A549 (cell line): ENCODE data around the gene OR11H7. TPM values are rescaled to one million over a fixed set of nuclear protein-coding genes. Genes with fewer than 3 reads are reported as not detected.

Source experiments
- ATAC-seq, 2 experiments: fragments of 200-7000 bp in 1 of 2; fragments of >200 bp in 1 of 2; cut with Nextera tagmentation in 1 of 2; cut with Tn5 transposase in 1 of 2; 3 replicates each; pipeline versions ENCODE4 v1.8.0 to v1.9.1; 2018 to 2020; ENCODE audit warnings: mild to moderate bottlenecking in 1 of 2, moderate library complexity in 1 of 2
- CTCF ChIA-PET: fragments of 300-600 bp; sonication (Branson Sonifier 250); formaldehyde crosslinking; extraction: SDS; loops from one replicate; lab custom pipeline; 2021; ENCODE audit warnings: antibody characterized with exemption, inconsistent platforms; lab: Yijun Ruan, JAX
- POLR2A ChIA-PET: fragments of 350-600 bp; formaldehyde crosslinking; extraction: SDS; loops from one replicate; lab custom pipeline; 2021; ENCODE audit warnings: antibody characterized with exemption, inconsistent platforms; lab: Yijun Ruan, JAX
- DNase-seq, 2 experiments: peaks; one replicate each; pipeline versions ENCODE4 v3.0.0 to v3.0.0-alpha.2; 2011 to 2016; ENCODE audit warnings: low read depth in 1 of 2, low spot score in 1 of 2
- FAIRE-seq: peaks from 2 replicates; lab custom pipeline; 2011; peaks lifted over from hg19 to GRCh38; lab: Jason Lieb, UNC
- H3K27ac ChIP-seq, 2 experiments: fragments of >200 bp; sonication (Bioruptor Twin); formaldehyde crosslinking; 3 replicates each; pipeline ENCODE4 v1.5.1; 2016 to 2017
- H3K4me1 ChIP-seq: fragments of >200 bp; sonication (Bioruptor Twin); formaldehyde crosslinking; 3 replicates; pipeline ENCODE4 v1.6.1; 2016
- H3K4me2 ChIP-seq: fragments of >200 bp; sonication (Bioruptor Twin); formaldehyde crosslinking; 3 replicates; pipeline ENCODE4 v1.6.1; 2016
- H3K4me3 ChIP-seq: fragments of >200 bp; sonication (Bioruptor Twin); formaldehyde crosslinking; 3 replicates; pipeline ENCODE4 v1.5.1; 2016
- H3K9me3 ChIP-seq: fragments of >200 bp; sonication (Bioruptor Twin); formaldehyde crosslinking; 3 replicates; pipeline ENCODE4 v1.6.1; 2016
- BCL3 ChIP-seq: fragments of >200 bp; sonication (Bioruptor Twin); formaldehyde crosslinking; IDR thresholded peaks from 3 replicates; pipeline ENCODE4 v1.6.1; 2016
- BHLHE40 ChIP-seq: IDR thresholded peaks from 2 replicates; pipeline ENCODE4 v1.6.1; 2012; ENCODE audit warnings: low read depth, low read length, inconsistent platforms
- CBX8 ChIP-seq: fragments of 200-600 bp; sonication (generic); IDR thresholded peaks from 2 replicates; pipeline ENCODE4 v1.6.1; 2016
- CEBPB ChIP-seq, 2 experiments: fragments of >200 bp in 1 of 2; sonication (Bioruptor Twin) in 1 of 2; formaldehyde crosslinking in 1 of 2; IDR thresholded peaks; 2 replicates each; pipeline ENCODE4 v1.6.1; 2012 to 2016
- CHD4 ChIP-seq: fragments of 200-600 bp; sonication (generic); IDR thresholded peaks from 2 replicates; pipeline ENCODE4 v1.6.1; 2016; ENCODE audit warnings: antibody characterized with exemption, mild to moderate bottlenecking, borderline replicate concordance
- CTCF ChIP-seq: fragments of >200 bp; sonication (Bioruptor Twin); formaldehyde crosslinking; IDR thresholded peaks from 3 replicates; pipeline ENCODE4 v1.5.1; 2016
- EHF ChIP-seq: fragments of 250-450 bp; sonication (Bioruptor Pico); IDR thresholded peaks from 2 replicates; pipeline ENCODE4 v1.5.0; 2020; ENCODE audit warnings: mild to moderate bottlenecking
- EHMT2 ChIP-seq: fragments of 200-600 bp; sonication (generic); IDR thresholded peaks from 2 replicates; pipeline ENCODE4 v1.6.1; 2016; ENCODE audit warnings: antibody characterized with exemption, low read depth, mild to moderate bottlenecking, moderate library complexity
- GATA3 ChIP-seq: IDR thresholded peaks from 2 replicates; pipeline ENCODE4 v1.6.1; 2012; ENCODE audit warnings: borderline replicate concordance
- HEYL ChIP-seq: fragments of 250-450 bp; sonication (Bioruptor Pico); IDR thresholded peaks from 2 replicates; pipeline ENCODE4 v1.8.0; 2021; ENCODE audit warnings: mild to moderate bottlenecking, moderate library complexity
- HOXA7 ChIP-seq: fragments of 250-450 bp; sonication (Bioruptor Pico); IDR thresholded peaks from 2 replicates; pipeline ENCODE4 v1.5.0; 2020; ENCODE audit warnings: mild to moderate bottlenecking, moderate library complexity
- HOXB13 ChIP-seq: fragments of 250-450 bp; sonication (Bioruptor Pico); IDR thresholded peaks from 2 replicates; pipeline ENCODE4 v1.5.0; 2020; ENCODE audit warnings: low read depth, mild to moderate bottlenecking, moderate library complexity
- JUN ChIP-seq, 2 experiments: fragments of >200 bp; sonication (Bioruptor Twin); formaldehyde crosslinking; IDR thresholded peaks; 2 replicates in 1 of 2; 3 replicates in 1 of 2; pipeline ENCODE4 v1.6.1; 2016 to 2017
- MAFK ChIP-seq: fragments of 450-650 bp; IDR thresholded peaks from 2 replicates; pipeline ENCODE4 v1.6.1; 2014; ENCODE audit not compliant: partially characterized antibody
- MAZ ChIP-seq: fragments of 150-350 bp; IDR thresholded peaks from 2 replicates; pipeline ENCODE4 v1.6.1; 2014; ENCODE audit warnings: antibody characterized with exemption, low read depth, low read length, borderline replicate concordance
- NPAS2 ChIP-seq: fragments of 250-450 bp; sonication (Bioruptor Pico); IDR thresholded peaks from 2 replicates; pipeline ENCODE4 v1.8.0; 2022; ENCODE audit warnings: mild to moderate bottlenecking, moderate library complexity, borderline replicate concordance
- POLR2AphosphoS2 ChIP-seq: conservative IDR thresholded peaks from 2 replicates; pipeline ENCODE4 v1.6.1; 2012; ENCODE audit warnings: low read length, improper control_type of control experiment, inconsistent platforms
- RAD21 ChIP-seq, 2 experiments: fragments of >200 bp in 1 of 2; sonication (Bioruptor Twin) in 1 of 2; formaldehyde crosslinking in 1 of 2; IDR thresholded peaks in 1 of 2; conservative IDR thresholded peaks in 1 of 2; 2 replicates in 1 of 2; 3 replicates in 1 of 2; pipeline ENCODE4 v1.6.1; 2012 to 2018; ENCODE audit warnings: inconsistent platforms in 1 of 2
- RCOR1 ChIP-seq: fragments of 150-350 bp; IDR thresholded peaks from 2 replicates; pipeline ENCODE4 v1.6.1; 2014; ENCODE audit warnings: antibody characterized with exemption, low read length, low read depth
- RFX5 ChIP-seq: fragments of 450-650 bp; IDR thresholded peaks from 2 replicates; pipeline ENCODE4 v1.7.1; 2014; ENCODE audit warnings: antibody characterized with exemption, mild to moderate bottlenecking, moderate library complexity
- RNF2 ChIP-seq: fragments of 200-600 bp; sonication (generic); IDR thresholded peaks from 2 replicates; pipeline ENCODE4 v1.6.1; 2016; ENCODE audit warnings: low read depth, mild to moderate bottlenecking, antibody characterized with exemption, moderate library complexity, borderline replicate concordance
- SMC3 ChIP-seq: fragments of >200 bp; sonication (Bioruptor Twin); formaldehyde crosslinking; IDR thresholded peaks from 3 replicates; pipeline ENCODE4 v1.6.1; 2018; ENCODE audit warnings: inconsistent platforms
- TP53 ChIP-seq: fragments of 250-450 bp; sonication (Bioruptor Pico); IDR thresholded peaks from 2 replicates; pipeline ENCODE4 v1.5.0; 2021; ENCODE audit warnings: mild to moderate bottlenecking, moderate library complexity
- USF2 ChIP-seq: fragments of 450-650 bp; IDR thresholded peaks from 2 replicates; pipeline ENCODE4 v1.6.1; 2014; ENCODE audit warnings: antibody characterized with exemption
- ZNF302 ChIP-seq: fragments of 250-450 bp; sonication (Bioruptor Pico); IDR thresholded peaks from 2 replicates; pipeline ENCODE4 v1.9.0; 2021; ENCODE audit warnings: inconsistent platforms, mild to moderate bottlenecking, moderate library complexity
- WGBS: methylation state at CpG from one replicate; pipeline ENCODE4 v1.1.6; 2017; ENCODE audit errors: missing lambda C conversion rate; 5-methylcytosine and 5-hydroxymethylcytosine counted together
- polyA plus RNA-seq, 4 experiments: library from polyadenylated mRNA; depleted of rRNA in 3 of 4; stranded (reverse); fragments of >200 nt; fragmentation: RNase III in 1 of 4; extraction: RNeasy Plus Mini Kit Qiagen cat#74134 plus additional on column Dnase treatment in 1 of 4; gene quantifications; 2 replicates in 3 of 4; 3 replicates in 1 of 4; pipeline ENCODE4 v1.2.3, GENCODE V29; 2011 to 2017
- TF ChIP-seq, protein P1 (sequence below): fragments of 150-350 bp; IDR thresholded peaks from 2 replicates; pipeline ENCODE4 v1.6.1; 2014; ENCODE audit warnings: low read depth, mild to moderate bottlenecking, low read length
- TF ChIP-seq, protein P2 (sequence below): fragments of 250-450 bp; sonication (Bioruptor Pico); IDR thresholded peaks from 2 replicates; pipeline ENCODE4 v1.5.0; 2020; ENCODE audit warnings: low read depth, mild to moderate bottlenecking, moderate library complexity

OR11H7 gene
- polyA plus RNA-seq, 2 of the 4 experiments (the other 2 are of a cell fraction), result not detected

GRCh38 chr14:20180486-20180885 is 48.3 kb upstream of the OR11H7 start:
- Histone ChIP-seq H3K4me1 (no peaks in the 10 kb centered on the region), H3K4me3 (no peak overlapping the region), H3K4me2 (no peak overlapping the region), H3K27ac (no peak overlapping the region), H3K9me3 (no peaks in the 10 kb centered on the region)
- WGBS, result 3% methylated on average over 2 of the region's 2 CpGs
- no peak for TF ChIP-seq RAD21 (conservative IDR thresholded peaks at IDR 0.05 in 1 of 2, IDR thresholded peaks at IDR 0.05 in 1 of 2)
- TF ChIP-seq RFX5, result no peak
- TF ChIP-seq CHD4, result no peak
- TF ChIP-seq, protein P1, sequence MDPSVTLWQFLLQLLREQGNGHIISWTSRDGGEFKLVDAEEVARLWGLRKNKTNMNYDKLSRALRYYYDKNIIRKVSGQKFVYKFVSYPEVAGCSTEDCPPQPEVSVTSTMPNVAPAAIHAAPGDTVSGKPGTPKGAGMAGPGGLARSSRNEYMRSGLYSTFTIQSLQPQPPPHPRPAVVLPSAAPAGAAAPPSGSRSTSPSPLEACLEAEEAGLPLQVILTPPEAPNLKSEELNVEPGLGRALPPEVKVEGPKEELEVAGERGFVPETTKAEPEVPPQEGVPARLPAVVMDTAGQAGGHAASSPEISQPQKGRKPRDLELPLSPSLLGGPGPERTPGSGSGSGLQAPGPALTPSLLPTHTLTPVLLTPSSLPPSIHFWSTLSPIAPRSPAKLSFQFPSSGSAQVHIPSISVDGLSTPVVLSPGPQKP, result no peak
- no peak for TF ChIP-seq BCL3
- TF ChIP-seq HOXA7 (CRISPR knock-in tag), result no peak
- no peak for TF ChIP-seq HOXB13 (CRISPR knock-in tag)
- TF ChIP-seq MAZ, result no peak
- no peak for TF ChIP-seq ZNF302 (CRISPR knock-in tag)
- no peak for TF ChIP-seq SMC3
- TF ChIP-seq, protein P2, sequence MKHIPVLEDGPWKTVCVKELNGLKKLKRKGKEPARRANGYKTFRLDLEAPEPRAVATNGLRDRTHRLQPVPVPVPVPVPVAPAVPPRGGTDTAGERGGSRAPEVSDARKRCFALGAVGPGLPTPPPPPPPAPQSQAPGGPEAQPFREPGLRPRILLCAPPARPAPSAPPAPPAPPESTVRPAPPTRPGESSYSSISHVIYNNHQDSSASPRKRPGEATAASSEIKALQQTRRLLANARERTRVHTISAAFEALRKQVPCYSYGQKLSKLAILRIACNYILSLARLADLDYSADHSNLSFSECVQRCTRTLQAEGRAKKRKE (CRISPR knock-in tag), result no peak
- CTCF ChIA-PET, result no interaction called here
- FAIRE-seq (no peak), DNase-seq (no peak), ATAC-seq (no peak)
- POLR2A ChIA-PET, result no interaction called here

DNA sequence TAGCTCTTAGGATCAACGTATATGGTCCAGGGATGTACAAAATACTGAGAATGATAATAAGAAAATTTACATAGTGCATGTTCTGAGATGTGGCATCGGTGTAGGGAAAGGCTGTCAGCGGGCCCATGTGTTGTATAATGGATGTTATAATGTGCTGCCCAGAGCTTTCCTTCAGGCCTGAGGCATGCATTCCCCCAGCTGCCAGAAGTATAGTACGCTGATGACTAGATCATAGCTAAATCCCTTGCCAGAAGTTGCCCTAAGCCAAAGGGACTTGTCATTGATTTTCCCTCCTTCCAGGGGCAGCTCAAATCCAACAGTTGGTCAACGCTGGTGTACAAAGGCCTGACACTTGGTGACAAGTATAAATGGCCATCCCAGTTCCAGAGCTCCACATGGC is 44.6 kb upstream of the OR11H7 start:
- Histone ChIP-seq H3K4me2 (no peak overlapping the region), H3K9me3 (no peaks in the 10 kb centered on the region), H3K4me3 (no peak overlapping the region), H3K27ac (no peak overlapping the region), H3K4me1 (no peaks in the 10 kb centered on the region)
- TF ChIP-seq EHMT2 (no peak), GATA3 (no peak), MAFK (no peak), RNF2 (no peak), USF2 (no peak), CEBPB (IDR thresholded peaks at IDR 0.05) (no peak), JUN (IDR thresholded peaks at IDR 0.05) (no peak)
- TF ChIP-seq, protein P2 (CRISPR knock-in tag), result no peak
- FAIRE-seq, result no peak
- no peak for DNase-seq
- no peak for ATAC-seq
- ChIA-PET POLR2A (no interaction called here), CTCF (interaction anchor here (0.7 kb wide), 1 partner anchor 22 kb away, joined by 3 read pairs; no protein-coding TSS in a partner anchor)
- 29% methylated on average over 5 of the region's 5 CpGs for WGBS

GRCh38 chr14:20190596-20190995 is 38.2 kb upstream of the OR11H7 start, which contains the start of gene OR11G2:
TSS of gene OR11G2 (plus strand) at chr14:20190896. CDS start at chr14:20197438, 6,542 bp downstream.
- CTCF ChIA-PET, result no interaction called here
- Histone ChIP-seq H3K9me3 (no peaks in the 10 kb centered on the region), H3K27ac (no peak within 1 kb of the TSS), H3K4me2 (no peak within 1 kb of the TSS), H3K4me3 (no peak within 1 kb of the TSS), H3K4me1 (no peaks in the 10 kb centered on the region)
- FAIRE-seq (no peak), ATAC-seq (no peak), DNase-seq (no peak)
- POLR2A ChIA-PET, result no interaction called here
- 0% methylated on average over 1 of the region's 1 CpG for WGBS
- TF ChIP-seq MAFK (no peak), RCOR1 (no peak), CBX8 (no peak), EHF (no peak), NPAS2 (CRISPR knock-in tag) (no peak), BHLHE40 (no peak), RNF2 (no peak), HEYL (CRISPR knock-in tag) (no peak), POLR2AphosphoS2 (no peak), TP53 (CRISPR knock-in tag) (no peak), CTCF (no peak)
